ENCODE data around the gene TADA1.

DNA sequence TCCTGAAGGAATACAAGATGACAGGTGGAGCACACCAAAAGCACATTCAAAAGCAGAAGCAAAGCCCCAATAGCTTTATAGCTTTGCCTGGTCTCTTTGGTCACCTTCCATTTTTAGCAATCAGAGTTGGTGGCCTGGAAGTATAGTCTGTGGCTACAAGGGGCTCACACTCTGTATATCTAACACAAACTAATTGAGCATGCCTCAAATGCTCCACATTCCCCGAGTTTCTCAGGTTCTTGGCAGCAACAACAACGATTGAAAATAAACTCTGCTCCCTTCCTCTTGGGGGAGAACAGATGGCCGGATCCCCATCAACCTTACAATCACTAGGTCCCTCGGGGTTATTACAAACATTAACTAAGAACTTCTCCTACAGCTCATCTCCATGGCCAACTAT is 24.9 kb upstream of the TADA1 start:
- TF ChIP-seq CTCF (IDR thresholded peaks at IDR 0.05) (no peak), POLR2A (IDR thresholded peaks at IDR 0.05) (no peak), POLR2AphosphoS5 (IDR thresholded peaks at IDR 0.05) (no peak), EP300 (IDR thresholded peaks at IDR 0.05) (no peak)

Data from stomach (tissue), 4 donors.